Measurements from ENCODE around the gene CELF4.

DNA sequence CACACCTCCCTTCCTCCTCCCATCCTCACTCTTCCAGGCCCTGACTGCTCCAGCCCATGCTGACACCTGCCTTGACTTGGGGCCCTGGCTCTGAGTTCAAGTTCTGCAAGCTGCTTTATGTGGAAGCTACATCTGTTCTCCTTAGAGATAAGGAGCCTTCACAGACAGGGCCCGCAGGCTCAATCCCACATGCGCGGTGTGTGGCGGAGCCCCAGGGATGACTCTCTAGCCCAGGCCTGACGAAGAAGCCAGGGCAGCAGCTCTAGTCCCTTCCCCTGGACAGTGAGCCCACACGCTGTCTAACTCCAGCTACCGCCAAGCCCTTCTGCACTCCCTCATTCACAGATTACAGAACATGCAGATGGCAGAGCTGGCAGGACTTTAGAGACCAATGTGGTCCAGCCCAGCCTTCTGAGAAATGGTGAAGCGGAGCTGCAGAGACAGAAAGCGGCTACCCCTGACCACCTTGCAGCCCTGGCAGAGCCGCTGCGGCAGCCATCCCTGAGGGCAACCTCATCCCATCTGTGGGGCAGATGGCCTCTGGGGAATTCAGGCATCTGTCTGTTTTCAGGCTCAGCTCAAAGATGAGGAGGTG is 304.3 kb downstream of the CELF4 start:
- TF ChIP-seq, protein P1, sequence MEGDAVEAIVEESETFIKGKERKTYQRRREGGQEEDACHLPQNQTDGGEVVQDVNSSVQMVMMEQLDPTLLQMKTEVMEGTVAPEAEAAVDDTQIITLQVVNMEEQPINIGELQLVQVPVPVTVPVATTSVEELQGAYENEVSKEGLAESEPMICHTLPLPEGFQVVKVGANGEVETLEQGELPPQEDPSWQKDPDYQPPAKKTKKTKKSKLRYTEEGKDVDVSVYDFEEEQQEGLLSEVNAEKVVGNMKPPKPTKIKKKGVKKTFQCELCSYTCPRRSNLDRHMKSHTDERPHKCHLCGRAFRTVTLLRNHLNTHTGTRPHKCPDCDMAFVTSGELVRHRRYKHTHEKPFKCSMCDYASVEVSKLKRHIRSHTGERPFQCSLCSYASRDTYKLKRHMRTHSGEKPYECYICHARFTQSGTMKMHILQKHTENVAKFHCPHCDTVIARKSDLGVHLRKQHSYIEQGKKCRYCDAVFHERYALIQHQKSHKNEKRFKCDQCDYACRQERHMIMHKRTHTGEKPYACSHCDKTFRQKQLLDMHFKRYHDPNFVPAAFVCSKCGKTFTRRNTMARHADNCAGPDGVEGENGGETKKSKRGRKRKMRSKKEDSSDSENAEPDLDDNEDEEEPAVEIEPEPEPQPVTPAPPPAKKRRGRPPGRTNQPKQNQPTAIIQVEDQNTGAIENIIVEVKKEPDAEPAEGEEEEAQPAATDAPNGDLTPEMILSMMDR (IDR thresholded peaks at IDR 0.05): no peak
- TF ChIP-seq POLR2A (IDR thresholded peaks at IDR 0.05): no peak

Data from breast epithelium (tissue), 3 donors.